Loucy (cell line): Measurements from ENCODE around the gene ATG4D.

Experiments
- CTCF ChIP-seq: fragments of 200-600 bp; sonication (generic); conservative IDR thresholded peaks from 2 replicates; pipeline ENCODE4 v1.5.1; 2014; ENCODE audit warnings: mild to moderate bottlenecking, antibody characterized with exemption, low read length
- EZH2phosphoT487 ChIP-seq: fragments of 200-600 bp; IDR thresholded peaks from 2 replicates; pipeline ENCODE4 v1.6.1; 2018; ENCODE audit warnings: antibody characterized with exemption, mild to moderate bottlenecking, moderate library complexity, borderline replicate concordance

GRCh38 chr19:10582091-10582490, 38.4 kb downstream of the ATG4D start:
- TF ChIP-seq CTCF (no peak), EZH2phosphoT487 (no peak)
